B cell (primary cell): Measurements from ENCODE around the gene SIX5. TPM values are rescaled to one million over a fixed set of nuclear protein-coding genes. Genes with fewer than 3 reads are reported as not detected.

Source experiments
- ATAC-seq: fragments of 200-7000 bp; cut with Tn5 transposase; one replicate; pipeline ENCODE4 v1.10.0; 2021; ENCODE audit warnings: low read depth, mild to moderate bottlenecking, moderate number of reproducible peaks, moderate library complexity
- CTCF ChIA-PET: fragments of 350-600 bp; sonication (Branson Sonifier 250); formaldehyde crosslinking; loops from one replicate; lab custom pipeline; 2021; ENCODE audit warnings: antibody characterized with exemption, inconsistent platforms; lab: Charles Lee
- POLR2A ChIA-PET: fragments of 350-600 bp; sonication (Branson Sonifier 250); formaldehyde crosslinking; loops from one replicate; lab custom pipeline; 2021; ENCODE audit warnings: antibody characterized with exemption; lab: Charles Lee
- DNase-seq: peaks from one replicate; pipeline ENCODE4 v3.0.0; 2013
- H2AFZ ChIP-seq: 2 replicates; pipeline ENCODE4 v1.6.1; 2012; ENCODE audit warnings: mild to moderate bottlenecking, low read depth, low read length; ENCODE audit not compliant: insufficient read depth, poor library complexity, severe bottlenecking
- H3K27ac ChIP-seq, 2 donors: 1 replicate in 1 of 2; 2 replicates in 1 of 2; pipeline ENCODE4 v1.5.1; 2012 to 2013; ENCODE audit warnings: low read length in 2 of 2, mild to moderate bottlenecking in 2 of 2, moderate library complexity in 1 of 2
- H3K27me3 ChIP-seq, 4 experiments: fragments of 200-600 bp in 1 of 4; sonication (generic) in 1 of 4; replicated peaks in 1 of 4; 1 replicate in 2 of 4; 2 replicates in 2 of 4; pipeline versions ENCODE4 v1.6.1 to v1.7.0; 2013 to 2016; ENCODE audit warnings: low read length in 3 of 4, mild to moderate bottlenecking in 2 of 4, mixed read lengths in 1 of 4, moderate library complexity in 1 of 4; ENCODE audit not compliant: insufficient read depth in 4 of 4, control insufficient read depth in 3 of 4; ENCODE audit errors: control extremely low read depth in 1 of 4
- H3K36me3 ChIP-seq, 2 experiments: replicated peaks in 1 of 2; 1 replicate in 1 of 2; 2 replicates in 1 of 2; pipeline versions ENCODE4 v1.6.1 to v1.7.1; 2013; ENCODE audit warnings: low read length in 1 of 2; ENCODE audit not compliant: insufficient read depth in 2 of 2, control insufficient read depth in 1 of 2; ENCODE audit errors: control extremely low read depth in 1 of 2, extremely low read depth in 1 of 2
- H3K4me1 ChIP-seq, 2 donors: fragments of 200-600 bp in 1 of 2; sonication (generic) in 1 of 2; 1 replicate in 1 of 2; 2 replicates in 1 of 2; pipeline versions ENCODE4 v1.5.1 to v1.6.1; 2013 to 2017; ENCODE audit warnings: low read length in 2 of 2; ENCODE audit not compliant: control insufficient read depth in 2 of 2, insufficient read depth in 2 of 2
- H3K4me2 ChIP-seq: replicated peaks from 2 replicates; pipeline ENCODE3; 2012; ENCODE audit warnings: mild to moderate bottlenecking, low read depth, low read length; ENCODE audit not compliant: poor library complexity, severe bottlenecking
- H3K4me3 ChIP-seq, 5 experiments: fragments of 200-600 bp in 1 of 5; sonication (generic) in 1 of 5; 1 replicate in 3 of 5; 2 replicates in 2 of 5; pipeline versions ENCODE4 v1.5.1 to v1.7.0; 2011 to 2016; ENCODE audit warnings: low read length in 4 of 5, mild to moderate bottlenecking in 4 of 5, low read depth in 2 of 5, control low read depth in 1 of 5, moderate library complexity in 1 of 5; ENCODE audit not compliant: insufficient read depth in 1 of 5; ENCODE audit errors: control extremely low read depth in 1 of 5, extremely low read depth in 1 of 5
- H3K79me2 ChIP-seq: fragments of 200-600 bp; sonication (generic); one replicate; pipeline ENCODE4 v1.6.0; 2016; ENCODE audit warnings: low read length; ENCODE audit not compliant: control insufficient read depth, insufficient read depth
- H3K9ac ChIP-seq: fragments of 200-600 bp; sonication (generic); 2 replicates; pipeline ENCODE4 v1.6.1; 2017; ENCODE audit warnings: mild to moderate bottlenecking, low read length, moderate library complexity
- H3K9me3 ChIP-seq, 3 donors: one replicate each; pipeline versions ENCODE4 v1.6.1 to v1.7.1; 2013; ENCODE audit warnings: low read length in 2 of 3; ENCODE audit not compliant: control insufficient read depth in 2 of 3, insufficient read depth in 1 of 3; ENCODE audit errors: control extremely low read depth in 1 of 3
- H4K20me1 ChIP-seq: 2 replicates; pipeline ENCODE4 v1.6.0; 2012; ENCODE audit warnings: mild to moderate bottlenecking, low read length; ENCODE audit not compliant: insufficient read depth, control insufficient read depth, poor library complexity, severe bottlenecking
- H3K27ac Mint-ChIP-seq: one replicate; pipeline ENCODE4 v1.8.0; 2021; ENCODE audit warnings: mixed read lengths
- H3K27me3 Mint-ChIP-seq: one replicate; pipeline ENCODE4 v1.8.0; 2021; ENCODE audit warnings: mixed read lengths
- H3K4me1 Mint-ChIP-seq: one replicate; pipeline ENCODE4 v1.8.0; 2021; ENCODE audit warnings: mixed read lengths
- H3K4me3 Mint-ChIP-seq: one replicate; pipeline ENCODE4 v1.8.0; 2021; ENCODE audit warnings: mixed read lengths
- H3K9me3 Mint-ChIP-seq: one replicate; pipeline ENCODE4 v1.8.0; 2022; ENCODE audit warnings: mixed read lengths; ENCODE audit not compliant: insufficient read depth
- EZH2 ChIP-seq: IDR thresholded peaks from 2 replicates; pipeline ENCODE4 v1.6.1; 2012; ENCODE audit warnings: borderline replicate concordance, low read depth, mild to moderate bottlenecking, moderate library complexity, low read length; ENCODE audit not compliant: insufficient read depth, poor library complexity, severe bottlenecking
- WGBS: methylation state at CpG from one replicate; pipeline ENCODE4 v1.1.5; 2013; ENCODE audit warnings: missing lambda C conversion rate; ENCODE audit not compliant: insufficient coverage; 5-methylcytosine and 5-hydroxymethylcytosine counted together
- intact Hi-C: fragments of 100-400 bp; cut with micrococcal nuclease; formaldehyde crosslinking; loops from one replicate; pipeline ENCODE4 v1.10.0; 2022
- polyA plus RNA-seq: library from polyadenylated mRNA; depleted of rRNA; stranded (reverse); fragments of >200 nt; gene quantifications from 2 replicates; pipeline ENCODE4 v1.2.3, GENCODE V29; 2012
- total RNA-seq, 2 donors: library from RNA; stranded (reverse); fragments of 120-200 nt in 1 of 2; gene quantifications; 1 replicate in 1 of 2; 2 replicates in 1 of 2; pipeline versions ENCODE4 v1.2.3 to v1.2.4, GENCODE V29; 2013 to 2022
- TF ChIP-seq, protein P1 (sequence below): fragments of 200-600 bp; IDR thresholded peaks from one replicate; pipeline ENCODE4 v1.8.0; 2022; ENCODE audit warnings: antibody characterized with exemption, mild to moderate bottlenecking

Gene SIX5
- total and polyA plus RNA-seq, 2 donors (not counting 1 experiment from before 2014, with no cell fraction given), result 1.4 to 2.1 TPM

DNA sequence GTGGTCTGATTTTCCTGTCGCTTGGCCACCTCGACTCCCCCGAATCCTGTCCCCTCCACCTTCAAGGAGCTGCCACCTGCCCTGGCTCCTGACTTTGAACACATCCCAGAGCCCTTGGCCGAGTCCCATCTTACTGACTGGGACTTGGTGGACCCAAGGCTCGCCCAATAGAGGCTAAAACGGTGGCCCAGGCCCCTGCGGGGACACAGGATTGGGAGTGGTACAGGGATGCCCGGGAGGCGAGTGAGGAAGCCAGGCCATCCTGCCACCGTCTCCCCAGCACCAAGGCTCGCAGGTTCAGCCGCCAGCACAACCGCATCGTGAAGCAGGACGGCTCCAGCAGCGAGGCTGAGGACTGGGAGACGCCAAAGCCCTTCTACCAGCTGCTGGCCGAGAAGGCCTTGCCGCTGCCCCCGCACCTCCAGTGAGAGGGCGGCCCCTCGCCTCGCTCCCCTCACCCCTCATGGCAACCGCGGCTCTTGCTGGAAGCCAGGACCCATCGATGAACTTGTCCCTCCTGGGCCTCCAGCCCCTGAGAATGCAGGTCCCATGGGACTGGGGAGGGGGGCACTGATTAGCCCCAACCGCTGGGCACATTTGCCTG lies 5.3 kb downstream of the SIX5 start:
- Histone ChIP-seq H3K27ac (no peak overlapping the region), H3K36me3 (no peaks in the 10 kb centered on the region), H3K4me2 (no peak overlapping the region), H2AFZ (no peak overlapping the region), H3K9ac (no peak overlapping the region), H3K4me1 (peaks cover 8% of the 10 kb centered on the region in 2 donors), H4K20me1 (no peaks in the 10 kb centered on the region), H3K9me3 (peaks cover 0 to 3% (median 0%) of the 10 kb centered on the region in 3 donors), H3K4me3 (no peak overlapping the region), H3K79me2 (no peaks in the 10 kb centered on the region), H3K27me3 (peaks cover 0 to 44% (median 8%) of the 10 kb centered on the region in 4 experiments)
- no peaks in the 10 kb centered on the region for H3K9me3 Mint-ChIP-seq
- H3K27ac Mint-ChIP-seq, result no peak overlapping the region
- CTCF ChIA-PET, result interaction anchor here (1.3 kb wide), 1 partner anchor 53 kb away, joined by 3 read pairs; no protein-coding TSS in a partner anchor
- 70% methylated on average over 27 of the region's 27 CpGs for WGBS
- POLR2A ChIA-PET, result no interaction called here
- H3K4me3 Mint-ChIP-seq, result no peak overlapping the region
- H3K27me3 Mint-ChIP-seq, result peaks cover 17% of the 10 kb centered on the region
- intact Hi-C loops, result no loop called here
- peaks cover 2% of the 10 kb centered on the region for H3K4me1 Mint-ChIP-seq
- ATAC-seq (no peak), DNase-seq (no peak)
- TF ChIP-seq EZH2, result no peak
- TF ChIP-seq, protein P1, sequence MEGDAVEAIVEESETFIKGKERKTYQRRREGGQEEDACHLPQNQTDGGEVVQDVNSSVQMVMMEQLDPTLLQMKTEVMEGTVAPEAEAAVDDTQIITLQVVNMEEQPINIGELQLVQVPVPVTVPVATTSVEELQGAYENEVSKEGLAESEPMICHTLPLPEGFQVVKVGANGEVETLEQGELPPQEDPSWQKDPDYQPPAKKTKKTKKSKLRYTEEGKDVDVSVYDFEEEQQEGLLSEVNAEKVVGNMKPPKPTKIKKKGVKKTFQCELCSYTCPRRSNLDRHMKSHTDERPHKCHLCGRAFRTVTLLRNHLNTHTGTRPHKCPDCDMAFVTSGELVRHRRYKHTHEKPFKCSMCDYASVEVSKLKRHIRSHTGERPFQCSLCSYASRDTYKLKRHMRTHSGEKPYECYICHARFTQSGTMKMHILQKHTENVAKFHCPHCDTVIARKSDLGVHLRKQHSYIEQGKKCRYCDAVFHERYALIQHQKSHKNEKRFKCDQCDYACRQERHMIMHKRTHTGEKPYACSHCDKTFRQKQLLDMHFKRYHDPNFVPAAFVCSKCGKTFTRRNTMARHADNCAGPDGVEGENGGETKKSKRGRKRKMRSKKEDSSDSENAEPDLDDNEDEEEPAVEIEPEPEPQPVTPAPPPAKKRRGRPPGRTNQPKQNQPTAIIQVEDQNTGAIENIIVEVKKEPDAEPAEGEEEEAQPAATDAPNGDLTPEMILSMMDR, result no peak

- H3K27me3 ChIP-seq, result peaks cover 0 to 42% (median 7%) of the 10 kb centered on the region in 4 experiments
- H3K36me3 ChIP-seq, result no peaks in the 10 kb centered on the region
- TF ChIP-seq, protein P1, result no peak
- no peak for TF ChIP-seq EZH2
- no peak overlapping the region for H2AFZ ChIP-seq
- H4K20me1 ChIP-seq, result no peaks in the 10 kb centered on the region
- no peak overlapping the region for H3K27ac Mint-ChIP-seq
- H3K4me2 ChIP-seq, result no peak overlapping the region
- WGBS, result 92% methylated on average over 14 of the region's 15 CpGs
- peaks cover 17% of the 10 kb centered on the region for H3K27me3 Mint-ChIP-seq
- no peak overlapping the region for H3K4me3 ChIP-seq
- H3K9me3 ChIP-seq, result peaks cover 0 to 3% (median 0%) of the 10 kb centered on the region in 3 donors
- H3K4me1 ChIP-seq, result peaks cover 6% of the 10 kb centered on the region in 2 donors
- ATAC-seq (no peak), DNase-seq (no peak)
- intact Hi-C loops, result no loop called here
- H3K4me1 Mint-ChIP-seq, result peaks cover 2% of the 10 kb centered on the region
- H3K79me2 ChIP-seq, result no peaks in the 10 kb centered on the region
- no peak overlapping the region for H3K9ac ChIP-seq
- POLR2A ChIA-PET, result no interaction called here
- no peaks in the 10 kb centered on the region for H3K9me3 Mint-ChIP-seq
- no peak overlapping the region for H3K27ac ChIP-seq
- CTCF ChIA-PET, result interaction anchor here (1.3 kb wide), 1 partner anchor 54 kb away, joined by 3 read pairs; no protein-coding TSS in a partner anchor
- H3K4me3 Mint-ChIP-seq, result no peak overlapping the region
Measured at GRCh38 chr19:45762870-45763631, 6.0 kb downstream of the SIX5 start.
